ENCODE data around the gene ING4. TPM values are rescaled to one million over a fixed set of nuclear protein-coding genes. Genes with fewer than 3 reads are reported as not detected.

The ING4 gene
- total RNA-seq, 2 experiments from 2014 or later: 14.9 to 17.6 TPM

DNA sequence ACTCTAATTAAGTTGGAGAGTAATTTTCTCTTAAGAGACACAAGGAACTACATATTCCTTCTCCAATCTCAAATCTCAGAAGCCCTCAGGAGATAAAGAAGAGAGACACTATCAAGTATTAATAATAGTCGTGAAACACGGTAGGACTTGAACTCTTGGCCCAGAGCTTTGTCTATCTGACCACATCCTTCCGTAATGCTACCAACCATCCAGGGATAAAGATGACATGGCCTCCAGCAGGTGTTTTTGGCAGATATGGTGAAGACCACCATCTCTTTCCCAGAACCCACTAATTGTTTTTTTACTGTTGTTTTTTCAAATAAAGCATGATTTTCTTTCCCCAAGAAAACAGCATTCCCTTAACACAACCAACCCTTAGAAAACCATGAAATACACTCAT is 22.9 kb upstream of the ING4 start:
- Mint-ChIP-seq H3K27ac (peak overlapping the region; percentile 19), H3K36me3 (ENCODE audit: low read depth) (peaks cover 43% of the 10 kb centered on the region), H3K27me3 (no peaks in the 10 kb centered on the region), H3K4me3 (no peak overlapping the region), H3K9me3 (ENCODE audit: low read depth) (no peaks in the 10 kb centered on the region), H3K4me1 (peaks cover 49% of the 10 kb centered on the region)
- intact Hi-C loops (cut with DNase I, micrococcal nuclease): loop anchor here in 1 of 2 experiments (5.0 kb wide), 3 partner anchors 79 to 119 kb away; partner anchors contain the start of genes CHD4 and NOP2
- ATAC-seq (no peak), DNase-seq (no peak)
- ChIA-PET POLR2A (no interaction called here), CTCF (interaction anchor here (0.6 to 1.9 kb wide), 4 partner anchors 21 to 234 kb away, joined by 3 to 4 read pairs (median 3); partner anchors contain the start of gene TAPBPL)

DNA sequence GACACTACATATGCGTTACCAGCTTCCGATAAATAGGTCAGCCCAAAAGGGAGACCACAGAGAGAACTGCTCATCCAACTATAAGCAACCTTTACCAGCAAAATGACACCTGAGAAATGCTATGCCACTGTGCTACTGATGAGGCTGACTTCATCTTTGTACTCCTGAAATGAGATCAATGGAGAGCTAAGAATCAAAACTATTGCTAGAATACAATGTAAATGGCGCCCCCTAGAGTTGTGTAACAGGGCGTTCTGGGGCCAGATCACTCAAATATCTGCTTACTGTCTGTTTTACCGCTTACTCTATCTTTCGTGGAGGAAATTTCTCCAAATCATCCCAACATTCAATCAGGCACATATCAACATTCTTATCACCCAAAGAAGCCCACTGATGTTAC is 21.7 kb upstream of the ING4 start:
- DNase-seq (peak; percentile 75), ATAC-seq (peak; percentile 12)
- intact Hi-C loops (cut with DNase I, micrococcal nuclease): loop anchor here (1.0 to 5.0 kb wide), 6 partner anchors 21 to 141 kb away; partner anchors contain the start of genes CHD4 (in 1 of the 2), ING4 (in 1 of the 2) and NOP2 (in 1 of the 2)
- Mint-ChIP-seq H3K27ac (peak overlapping the region; percentile 82), H3K4me3 (no peak overlapping the region), H3K27me3 (no peaks in the 10 kb centered on the region), H3K9me3 (ENCODE audit: low read depth) (no peaks in the 10 kb centered on the region), H3K36me3 (ENCODE audit: low read depth) (peaks cover 52% of the 10 kb centered on the region), H3K4me1 (peaks cover 46% of the 10 kb centered on the region)
- ChIA-PET CTCF (interaction anchor here (0.6 to 2.3 kb wide), 41 partner anchors 9 to 320 kb away, joined by 3 to 20 read pairs (median 4); partner anchors contain the start of genes COPS7A, GPR162, MLF2 and TPI1), POLR2A (interaction anchor here (0.6 to 1.0 kb wide), 4 partner anchors 39 to 189 kb away, joined by 3 to 5 read pairs (median 4); partner anchors contain the start of genes COPS7A, NOP2 and SPSB2)

DNA sequence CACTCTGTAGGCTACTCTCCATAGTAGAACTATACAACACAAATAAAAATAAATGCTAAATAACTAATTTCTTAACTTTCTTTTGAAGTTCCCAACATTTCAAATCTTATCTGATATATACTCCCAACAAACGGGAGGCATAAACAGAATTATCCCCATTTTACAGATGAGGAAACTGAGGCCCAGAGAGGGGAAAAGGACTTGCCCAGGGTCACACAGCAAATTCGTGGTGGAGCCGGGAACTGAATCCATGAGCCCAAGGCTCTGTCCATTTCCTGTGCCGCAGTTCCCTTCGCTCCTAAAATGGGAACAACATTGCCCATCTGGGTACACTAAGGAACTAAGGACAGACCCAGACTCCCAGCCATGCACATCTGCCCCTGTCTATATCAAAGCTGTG is 14.0 kb upstream of the ING4 start:
- H3K36me3 Mint-ChIP-seq (ENCODE audit: low read depth): peaks cover 67% of the 10 kb centered on the region
- H3K4me1 Mint-ChIP-seq: peaks cover 4% of the 10 kb centered on the region
- DNase-seq: no peak
- ChIA-PET CTCF (no interaction called here), POLR2A (no interaction called here)
- H3K27me3 Mint-ChIP-seq: no peaks in the 10 kb centered on the region
- intact Hi-C loops (cut with DNase I, micrococcal nuclease): no loop called here
- no peak overlapping the region for H3K27ac Mint-ChIP-seq
- H3K9me3 Mint-ChIP-seq (ENCODE audit: low read depth): no peaks in the 10 kb centered on the region
- ATAC-seq: no peak
- no peak overlapping the region for H3K4me3 Mint-ChIP-seq

DNA sequence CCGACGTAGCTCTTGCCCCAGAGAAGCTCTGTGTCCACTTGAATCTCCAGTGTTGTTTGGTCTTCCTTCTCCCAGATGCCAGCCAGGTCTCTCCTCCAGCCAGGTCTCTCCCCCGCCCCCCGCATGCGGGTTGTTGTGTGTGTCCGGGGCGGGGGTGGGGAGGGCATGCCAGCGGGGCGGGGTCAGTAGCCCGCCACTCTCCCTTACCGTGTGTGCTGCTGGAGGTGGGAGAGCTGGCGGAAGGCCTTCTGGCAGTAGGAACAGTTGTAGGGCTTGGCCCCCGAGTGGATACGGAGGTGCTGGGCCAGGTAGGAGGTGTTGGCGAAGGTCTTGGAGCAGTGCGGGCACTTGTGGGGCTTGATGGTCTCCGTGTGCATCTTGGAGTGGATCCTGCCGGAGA is 9.2 kb upstream of the ING4 start:
- no peak for ATAC-seq

DNA sequence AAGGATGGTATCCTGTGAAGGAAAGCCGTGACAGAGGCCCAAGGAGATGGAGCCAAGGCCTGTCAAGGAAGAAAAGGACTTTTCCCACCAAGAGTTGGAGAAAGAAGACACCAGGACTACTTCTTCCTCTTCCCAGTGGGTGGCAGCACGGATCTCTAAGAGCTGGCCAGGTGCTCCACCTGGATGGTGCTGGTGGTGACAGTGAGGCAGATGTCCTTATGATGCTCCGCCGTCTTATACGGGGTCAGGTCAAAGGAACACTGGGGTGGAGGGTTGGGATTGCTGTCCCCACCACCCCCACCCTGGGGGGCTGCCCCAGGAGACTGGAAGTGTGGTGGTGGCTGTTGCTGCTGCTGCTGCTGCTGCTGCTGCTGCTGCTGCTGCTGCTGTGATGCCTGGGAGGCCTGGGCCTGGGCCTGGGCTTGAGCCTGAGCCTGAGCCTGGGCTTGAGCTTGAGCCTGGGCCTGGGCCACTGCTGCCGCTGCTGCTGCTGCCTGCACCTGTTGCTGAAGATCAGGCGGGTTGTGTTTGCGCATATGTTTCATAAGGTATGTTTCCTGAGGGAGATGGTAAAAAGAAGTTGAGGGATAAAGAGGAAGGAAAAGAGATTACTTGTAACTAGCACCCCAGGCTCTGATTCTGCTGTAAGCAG is 4.8 kb upstream of the ING4 start:
- POLR2A ChIA-PET: interaction anchor here (0.6 to 0.7 kb wide), 2 partner anchors 42 to 115 kb away, joined by 4 read pairs; no protein-coding TSS in a partner anchor

More for the DNA sequence above, 9.2 kb upstream of the ING4 start:
- Mint-ChIP-seq H3K27ac (no peak overlapping the region), H3K4me1 (no peaks in the 10 kb centered on the region), H3K36me3 (ENCODE audit: low read depth) (peaks cover 68% of the 10 kb centered on the region), H3K9me3 (ENCODE audit: low read depth) (no peaks in the 10 kb centered on the region), H3K4me3 (no peak overlapping the region), H3K27me3 (no peaks in the 10 kb centered on the region)
- POLR2A ChIA-PET: no interaction called here
- CTCF ChIA-PET: interaction anchor here (3.7 kb wide), 1 partner anchor 12 kb away, joined by 16 read pairs; no protein-coding TSS in a partner anchor
- DNase-seq: no peak
- intact Hi-C loops (cut with DNase I, micrococcal nuclease): no loop called here

DNA sequence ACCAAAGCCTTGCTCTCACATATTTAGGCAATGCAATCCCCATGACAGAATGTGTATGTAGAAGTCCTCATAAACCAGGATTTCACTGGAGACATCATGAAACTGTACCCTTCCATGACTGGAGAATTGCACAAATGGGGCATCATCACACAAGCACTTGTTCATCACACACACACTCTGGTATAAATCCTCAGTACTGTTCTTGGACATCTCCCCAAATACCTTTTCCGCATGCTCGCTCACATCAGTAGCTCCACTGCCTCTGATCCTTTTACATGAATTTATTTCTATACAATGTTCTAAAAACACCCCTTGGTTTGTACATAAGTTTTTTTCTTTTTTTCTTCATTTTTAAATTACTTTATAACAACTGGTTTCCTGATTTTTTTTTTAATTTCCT is 3.3 kb upstream of the ING4 start:
- CTCF ChIA-PET: interaction anchor here (0.7 to 1.8 kb wide), 4 partner anchors 8 to 203 kb away, joined by 4 to 5 read pairs (median 4); partner anchors contain the start of gene ZNF384
- Mint-ChIP-seq H3K4me1 (peaks cover 21% of the 10 kb centered on the region), H3K4me3 (no peak overlapping the region), H3K27me3 (no peaks in the 10 kb centered on the region), H3K9me3 (ENCODE audit: low read depth) (peaks cover 2% of the 10 kb centered on the region), H3K27ac (no peak overlapping the region), H3K36me3 (ENCODE audit: low read depth) (peaks cover 46% of the 10 kb centered on the region)
- POLR2A ChIA-PET: interaction anchor here (0.5 kb wide), 1 partner anchor 53 kb away, joined by 8 read pairs; no protein-coding TSS in a partner anchor
- intact Hi-C loops (cut with DNase I, micrococcal nuclease): no loop called here
- DNase-seq (no peak), ATAC-seq (no peak)

More for the DNA sequence above, 4.8 kb upstream of the ING4 start:
- no peaks in the 10 kb centered on the region for H3K27me3 Mint-ChIP-seq
- ATAC-seq (no peak), DNase-seq (no peak)
- peaks cover 60% of the 10 kb centered on the region for H3K36me3 Mint-ChIP-seq (ENCODE audit: low read depth)
- no peak overlapping the region for H3K4me3 Mint-ChIP-seq
- H3K27ac Mint-ChIP-seq: no peak overlapping the region
- H3K9me3 Mint-ChIP-seq (ENCODE audit: low read depth): peaks cover 2% of the 10 kb centered on the region
- CTCF ChIA-PET: interaction anchor here (0.6 to 1.8 kb wide), 2 partner anchors 14 to 448 kb away, joined by 3 to 5 read pairs; no protein-coding TSS in a partner anchor
- peaks cover 13% of the 10 kb centered on the region for H3K4me1 Mint-ChIP-seq
- intact Hi-C loops (cut with DNase I, micrococcal nuclease): no loop called here

DNA sequence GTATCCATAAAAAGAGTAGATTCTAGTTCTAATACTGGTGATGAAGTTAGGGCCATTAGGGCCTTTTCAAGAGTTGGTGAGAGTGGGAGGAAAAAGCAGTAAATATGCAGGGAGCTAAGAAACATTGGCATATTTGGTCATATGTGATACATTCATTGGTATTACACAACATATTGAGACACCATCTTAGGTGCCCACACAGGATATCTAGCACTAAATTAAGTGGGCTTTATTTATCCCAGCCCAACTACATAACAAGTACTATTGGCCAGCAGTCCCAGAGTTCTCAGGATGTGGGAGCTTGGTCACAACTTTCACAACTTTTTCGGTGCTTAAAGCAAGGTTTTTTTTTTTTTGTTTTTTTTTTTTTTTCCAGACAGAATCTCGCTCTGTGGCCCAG is 2.0 kb upstream of the ING4 start:
- Mint-ChIP-seq H3K27ac (no peak overlapping the region), H3K36me3 (ENCODE audit: low read depth) (peaks cover 38% of the 10 kb centered on the region), H3K4me3 (no peak overlapping the region), H3K9me3 (ENCODE audit: low read depth) (peaks cover 2% of the 10 kb centered on the region), H3K27me3 (no peaks in the 10 kb centered on the region), H3K4me1 (peaks cover 21% of the 10 kb centered on the region)
- ATAC-seq: no peak
- ChIA-PET POLR2A (interaction anchor here (0.9 kb wide), 1 partner anchor 59 kb away, joined by 5 read pairs; the partner anchor contains the start of gene COPS7A), CTCF (interaction anchor here (0.6 to 2.8 kb wide), 9 partner anchors 19 to 188 kb away, joined by 3 to 15 read pairs (median 4); partner anchors contain the start of genes USP5 and ZNF384)
- no peak for DNase-seq
- intact Hi-C loops (cut with DNase I, micrococcal nuclease): no loop called here

DNA sequence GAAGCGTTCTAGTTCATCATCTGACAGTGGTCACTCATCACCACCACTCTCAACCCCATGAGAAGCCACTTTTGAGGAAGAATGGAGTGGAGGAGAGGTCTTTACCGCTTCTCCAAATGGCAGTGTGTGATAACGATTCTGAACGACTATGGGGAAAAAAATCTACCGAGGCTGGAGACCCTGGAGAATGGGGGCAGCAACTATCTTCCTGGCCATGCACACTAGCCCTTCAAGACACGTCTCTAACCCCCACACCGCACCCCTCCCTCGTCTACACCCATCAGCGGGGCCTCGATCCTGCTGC is 365 bp downstream of the ING4 start:
- DNase-seq (no peak), ATAC-seq (peak; percentile 57)
- CTCF ChIA-PET: interaction anchor here (1.3 kb wide), 1 partner anchor 61 kb away, joined by 3 read pairs; the partner anchor contains the start of gene COPS7A
- intact Hi-C loops (cut with DNase I, micrococcal nuclease): loop anchor here (2.0 kb wide), 4 partner anchors 46 to 526 kb away; partner anchors contain the start of genes COPS7A (in 1 of the 2), IFFO1 (in 1 of the 2) and PEX5 (in 1 of the 2)
- Mint-ChIP-seq H3K27ac (peak overlapping the region; percentile 91), H3K36me3 (ENCODE audit: low read depth) (peaks cover 21% of the 10 kb centered on the region), H3K4me1 (peaks cover 24% of the 10 kb centered on the region), H3K27me3 (no peaks in the 10 kb centered on the region), H3K4me3 (peak overlapping the region; percentile 84), H3K9me3 (ENCODE audit: low read depth) (peaks cover 2% of the 10 kb centered on the region)
- POLR2A ChIA-PET: no interaction called here

DNA sequence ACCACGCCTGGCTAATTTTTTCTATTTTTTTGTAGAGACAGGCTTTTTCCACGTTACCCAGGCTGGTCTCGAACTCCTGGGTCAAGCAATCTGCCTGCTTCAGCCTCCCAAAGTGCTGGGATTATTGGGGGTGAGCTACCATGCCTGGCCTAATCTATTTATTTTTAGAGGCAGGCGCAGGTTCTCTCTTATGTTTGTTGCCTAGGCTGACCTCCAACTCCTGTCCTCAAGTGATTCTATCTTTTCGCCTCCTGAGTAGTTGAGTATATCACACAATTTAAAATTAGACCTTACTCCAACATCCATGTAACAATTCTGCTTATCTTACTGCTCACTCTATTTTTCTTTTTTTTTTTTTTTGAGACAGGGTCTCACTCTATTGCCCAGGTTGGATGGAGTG is 8.9 kb downstream of the ING4 start:
- Mint-ChIP-seq H3K36me3 (ENCODE audit: low read depth) (peaks cover 20% of the 10 kb centered on the region), H3K9me3 (ENCODE audit: low read depth) (no peaks in the 10 kb centered on the region), H3K4me3 (no peak overlapping the region), H3K4me1 (peaks cover 3% of the 10 kb centered on the region), H3K27me3 (no peaks in the 10 kb centered on the region), H3K27ac (no peak overlapping the region)
- DNase-seq: no peak
- ATAC-seq: no peak
- intact Hi-C loops (cut with DNase I, micrococcal nuclease): no loop called here
- ChIA-PET POLR2A (no interaction called here), CTCF (interaction anchor here (1.0 kb wide), 2 partner anchors 30 to 181 kb away, joined by 3 to 4 read pairs; no protein-coding TSS in a partner anchor)

DNA sequence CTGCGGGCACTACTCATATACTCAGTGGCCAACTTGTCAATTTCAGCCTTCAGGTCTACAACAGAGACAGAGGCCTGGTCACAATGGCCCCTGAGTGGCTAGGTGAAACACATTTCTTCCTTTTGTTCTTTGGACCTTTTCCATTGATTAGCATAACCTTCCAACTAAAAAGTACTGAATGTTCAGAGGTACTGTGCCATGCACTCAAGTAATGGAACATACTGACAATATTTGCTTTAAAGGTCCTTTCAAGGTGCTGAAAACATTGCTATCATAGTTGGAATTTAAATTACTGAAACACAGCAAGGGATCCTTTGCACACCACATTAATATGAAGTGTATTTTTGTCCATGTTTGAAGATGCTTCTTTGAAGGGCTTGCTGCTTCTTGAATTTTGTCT is 9.6 kb downstream of the ING4 start:
- H3K27ac Mint-ChIP-seq: no peak overlapping the region
- H3K36me3 Mint-ChIP-seq (ENCODE audit: low read depth): peaks cover 17% of the 10 kb centered on the region
- no peak for DNase-seq
- ChIA-PET POLR2A (no interaction called here), CTCF (interaction anchor here (0.7 to 1.0 kb wide), 3 partner anchors 30 to 137 kb away, joined by 3 to 4 read pairs (median 4); no protein-coding TSS in a partner anchor)
- H3K27me3 Mint-ChIP-seq: no peaks in the 10 kb centered on the region
- no peak overlapping the region for H3K4me3 Mint-ChIP-seq
- H3K9me3 Mint-ChIP-seq (ENCODE audit: low read depth): no peaks in the 10 kb centered on the region
- ATAC-seq: no peak
- intact Hi-C loops (cut with DNase I, micrococcal nuclease): no loop called here
- H3K4me1 Mint-ChIP-seq: no peaks in the 10 kb centered on the region

DNA sequence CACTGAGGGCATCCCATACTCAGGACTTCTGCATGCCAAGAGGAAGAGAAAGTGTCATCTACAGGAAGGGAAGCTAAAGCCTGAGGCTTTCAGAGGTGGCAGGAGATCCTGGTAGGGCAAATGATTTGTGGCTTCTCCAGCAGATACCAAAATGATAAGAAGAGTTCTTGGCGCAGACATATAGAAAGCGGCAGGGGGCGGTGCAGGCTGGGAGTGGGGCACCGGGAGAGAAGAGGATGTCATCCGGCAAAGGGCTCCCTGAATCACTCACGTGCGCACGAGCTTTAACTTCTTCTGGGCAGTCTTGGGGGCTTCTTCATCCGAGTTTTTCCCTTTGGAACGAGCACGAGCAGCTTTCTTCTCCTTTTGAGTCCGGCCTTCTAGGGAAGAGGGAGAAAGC is 10.5 kb downstream of the ING4 start:
- Mint-ChIP-seq H3K36me3 (ENCODE audit: low read depth) (peaks cover 22% of the 10 kb centered on the region), H3K4me1 (no peaks in the 10 kb centered on the region), H3K27ac (no peak overlapping the region), H3K4me3 (no peak overlapping the region), H3K27me3 (no peaks in the 10 kb centered on the region), H3K9me3 (ENCODE audit: low read depth) (no peaks in the 10 kb centered on the region)
- DNase-seq: no peak
- ChIA-PET CTCF (interaction anchor here (0.7 to 1.0 kb wide), 3 partner anchors 29 to 138 kb away, joined by 3 to 4 read pairs (median 4); no protein-coding TSS in a partner anchor), POLR2A (interaction anchor here (0.5 kb wide), 1 partner anchor 37 kb away, joined by 4 read pairs; no protein-coding TSS in a partner anchor)
- no peak for ATAC-seq
- intact Hi-C loops (cut with DNase I, micrococcal nuclease): no loop called here

Data from activated CD4-positive, alpha-beta T cell treated with anti-CD3 and anti-CD28 coated beads for 36 hours (primary cell).